Measurements from ENCODE around the gene KRT6B.
"Not testable (repeated sequence)": the region's sequence is repeated elsewhere in the genome, so short reads cannot be mapped to it uniquely, and the experiment has no call there.

- TF ChIP-seq CTCF (IDR thresholded peaks at IDR 0.05; ENCODE audit: extremely low read depth in 1 of 2, insufficient read depth in 1 of 2, low read depth in 1 of 2, low read length in 2 of 2); POLR2AphosphoS5 (IDR thresholded peaks at IDR 0.05; ENCODE audit: insufficient read depth, low read depth, low read length); JUN (IDR thresholded peaks at IDR 0.05; ENCODE audit: borderline replicate concordance, insufficient read depth, insufficient read length, low read depth): not testable (repeated sequence)
Measured at GRCh38 chr12:52500574-52500973, 48.6 kb upstream of the KRT6B start.
